Heart left ventricle (tissue), 13 donors: ENCODE results near the gene ARRB1.

Source experiments
- POLR2A ChIP-seq, 2 donors: fragments of 450-650 bp; IDR thresholded peaks; one replicate each; pipeline ENCODE4 v1.6.1; 2017; ENCODE audit warnings: antibody characterized with exemption in 2 of 2, mild to moderate bottlenecking in 2 of 2, moderate library complexity in 2 of 2
- TF ChIP-seq, protein P1 (sequence below), 12 donors: fragments of 200-600 bp; sonication (generic) in 4 of 12; IDR thresholded peaks; one replicate each; pipeline versions ENCODE4 v1.5.0 to v1.8.0; 2018 to 2022; ENCODE audit warnings: antibody characterized with exemption in 12 of 12, mild to moderate bottlenecking in 5 of 12
- donor health status: ischemic (EF 13 %, LVEDD 7.1; RV severe dilation, severe dysfunction).
- donor health status: DM: no; HTN: yes; CAD: no.
- donor health status: DM: no; HTN: no; CAD: no.
- donor health status: ischemic (EF 25% LVEDD 6.9; RV normal size, moderate dysfunction).
- donor health status: ischemic (EF 25% LVEDD 5.7; RV mildly dilated, moderate dysfunction).
- donor health status: ischemic (EF 35%, LVEDD 5.7; RV mildly dilated, moderate dysfunction).
- donor health status: nonischemic (EF 11% LVEDD 7.7; RV severe dilation, severe dysfunction).
- donor health status: DM: yes; HTN: yes; CAD: no.
- donor health status: PGD.
- donor health status: ischemic (EF 29% LVEDD 5.4; RV normal size, mild dysfunction).
- donor health status: nonischemic (EF 23%, LVEDD 6.1; RV moderate dilation, normal function).

DNA sequence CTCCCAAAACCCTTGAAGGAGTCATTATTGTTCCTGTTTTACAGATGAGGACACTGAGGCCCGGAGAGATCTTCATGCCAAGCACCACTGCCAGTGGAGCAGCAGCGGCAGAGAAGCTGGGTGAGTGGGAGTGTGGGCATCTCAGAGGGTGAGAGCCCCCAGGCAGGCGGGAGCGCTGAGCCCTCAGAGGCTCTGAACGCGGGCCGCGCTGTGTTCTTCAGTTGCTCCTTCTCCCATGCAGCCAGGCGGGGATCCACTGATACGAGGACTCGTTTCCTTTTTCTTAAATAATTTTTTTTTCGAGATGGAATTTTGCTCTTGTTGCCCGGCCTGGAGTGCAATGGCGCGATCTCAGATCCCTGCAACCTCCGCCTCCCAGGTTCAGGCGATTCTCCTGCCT, 63.9 kb downstream of the ARRB1 start:
- TF ChIP-seq, protein P1, sequence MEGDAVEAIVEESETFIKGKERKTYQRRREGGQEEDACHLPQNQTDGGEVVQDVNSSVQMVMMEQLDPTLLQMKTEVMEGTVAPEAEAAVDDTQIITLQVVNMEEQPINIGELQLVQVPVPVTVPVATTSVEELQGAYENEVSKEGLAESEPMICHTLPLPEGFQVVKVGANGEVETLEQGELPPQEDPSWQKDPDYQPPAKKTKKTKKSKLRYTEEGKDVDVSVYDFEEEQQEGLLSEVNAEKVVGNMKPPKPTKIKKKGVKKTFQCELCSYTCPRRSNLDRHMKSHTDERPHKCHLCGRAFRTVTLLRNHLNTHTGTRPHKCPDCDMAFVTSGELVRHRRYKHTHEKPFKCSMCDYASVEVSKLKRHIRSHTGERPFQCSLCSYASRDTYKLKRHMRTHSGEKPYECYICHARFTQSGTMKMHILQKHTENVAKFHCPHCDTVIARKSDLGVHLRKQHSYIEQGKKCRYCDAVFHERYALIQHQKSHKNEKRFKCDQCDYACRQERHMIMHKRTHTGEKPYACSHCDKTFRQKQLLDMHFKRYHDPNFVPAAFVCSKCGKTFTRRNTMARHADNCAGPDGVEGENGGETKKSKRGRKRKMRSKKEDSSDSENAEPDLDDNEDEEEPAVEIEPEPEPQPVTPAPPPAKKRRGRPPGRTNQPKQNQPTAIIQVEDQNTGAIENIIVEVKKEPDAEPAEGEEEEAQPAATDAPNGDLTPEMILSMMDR (IDR thresholded peaks at IDR 0.05) = no peak
- TF ChIP-seq POLR2A (IDR thresholded peaks at IDR 0.05) = no peak
